VCaP (cell line): ENCODE data around the gene TMOD1.

Experiments
- H3K27ac ChIP-seq: fragments of 450-650 bp; 2 replicates; pipeline ENCODE4 v1.5.1; 2017
- TF ChIP-seq, protein P1 (sequence below): fragments of 450-650 bp; conservative IDR thresholded peaks from 2 replicates; pipeline ENCODE4 v1.5.1; 2017; ENCODE audit warnings: mild to moderate bottlenecking, moderate library complexity

The TMOD1 gene

DNA sequence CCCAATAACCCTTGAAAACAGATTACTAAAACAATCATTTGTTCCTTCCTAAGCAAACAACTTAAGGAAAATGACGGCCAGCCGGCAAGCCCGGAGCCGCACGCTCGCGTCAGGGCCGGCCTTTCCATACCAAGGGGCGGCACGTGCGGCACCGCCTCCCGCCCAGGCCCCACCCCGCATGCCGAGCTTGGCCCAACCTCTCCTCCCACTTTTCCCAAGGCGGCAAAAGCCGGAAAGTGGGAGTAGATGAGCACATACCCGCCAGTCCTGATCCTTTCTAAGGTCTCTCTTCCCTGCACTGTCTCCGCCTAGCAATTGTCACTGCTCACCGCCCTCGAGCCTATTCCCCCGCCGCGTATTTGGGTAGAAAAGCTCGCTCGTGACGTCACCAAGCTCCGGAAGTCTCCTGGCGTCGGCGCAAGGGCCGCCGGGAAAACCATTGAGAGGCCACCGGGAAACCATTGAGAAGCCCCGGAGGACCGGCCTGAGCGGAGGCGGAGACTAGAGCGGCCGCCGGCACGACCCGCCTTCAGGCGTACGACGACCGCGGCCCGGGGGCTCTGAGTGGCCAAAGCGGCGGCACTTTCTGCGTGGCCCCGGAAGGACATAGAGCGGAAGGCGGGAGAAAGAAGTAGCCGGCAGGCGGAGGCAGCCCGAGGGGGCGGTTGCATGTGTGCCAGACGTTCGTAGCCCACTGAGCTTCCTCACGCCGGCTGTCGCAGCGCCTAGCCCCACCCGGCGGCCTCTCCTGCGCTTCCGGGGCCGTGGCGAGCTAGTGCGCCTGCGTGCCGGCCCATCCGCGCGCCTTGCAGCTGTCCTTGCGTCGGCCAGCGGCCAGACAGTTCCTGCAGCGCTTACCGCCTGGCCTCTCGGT, 131.8 kb downstream of the TMOD1 start, which contains the start of the genes NCBP1 and TSTD2:
Gene NCBP1 (plus strand): TSS at position 837 of the 874 bp plus-strand sequence. CDS start 61 bp downstream, outside the sequence.
Gene TSTD2 (minus strand): TSS at position 384 of the 874 bp plus-strand sequence. CDS start 5,806 bp downstream, outside the sequence.
- H3K27ac ChIP-seq: peak within 1 kb of the TSS; percentile 96
- TF ChIP-seq, protein P1, sequence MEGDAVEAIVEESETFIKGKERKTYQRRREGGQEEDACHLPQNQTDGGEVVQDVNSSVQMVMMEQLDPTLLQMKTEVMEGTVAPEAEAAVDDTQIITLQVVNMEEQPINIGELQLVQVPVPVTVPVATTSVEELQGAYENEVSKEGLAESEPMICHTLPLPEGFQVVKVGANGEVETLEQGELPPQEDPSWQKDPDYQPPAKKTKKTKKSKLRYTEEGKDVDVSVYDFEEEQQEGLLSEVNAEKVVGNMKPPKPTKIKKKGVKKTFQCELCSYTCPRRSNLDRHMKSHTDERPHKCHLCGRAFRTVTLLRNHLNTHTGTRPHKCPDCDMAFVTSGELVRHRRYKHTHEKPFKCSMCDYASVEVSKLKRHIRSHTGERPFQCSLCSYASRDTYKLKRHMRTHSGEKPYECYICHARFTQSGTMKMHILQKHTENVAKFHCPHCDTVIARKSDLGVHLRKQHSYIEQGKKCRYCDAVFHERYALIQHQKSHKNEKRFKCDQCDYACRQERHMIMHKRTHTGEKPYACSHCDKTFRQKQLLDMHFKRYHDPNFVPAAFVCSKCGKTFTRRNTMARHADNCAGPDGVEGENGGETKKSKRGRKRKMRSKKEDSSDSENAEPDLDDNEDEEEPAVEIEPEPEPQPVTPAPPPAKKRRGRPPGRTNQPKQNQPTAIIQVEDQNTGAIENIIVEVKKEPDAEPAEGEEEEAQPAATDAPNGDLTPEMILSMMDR: no peak

DNA sequence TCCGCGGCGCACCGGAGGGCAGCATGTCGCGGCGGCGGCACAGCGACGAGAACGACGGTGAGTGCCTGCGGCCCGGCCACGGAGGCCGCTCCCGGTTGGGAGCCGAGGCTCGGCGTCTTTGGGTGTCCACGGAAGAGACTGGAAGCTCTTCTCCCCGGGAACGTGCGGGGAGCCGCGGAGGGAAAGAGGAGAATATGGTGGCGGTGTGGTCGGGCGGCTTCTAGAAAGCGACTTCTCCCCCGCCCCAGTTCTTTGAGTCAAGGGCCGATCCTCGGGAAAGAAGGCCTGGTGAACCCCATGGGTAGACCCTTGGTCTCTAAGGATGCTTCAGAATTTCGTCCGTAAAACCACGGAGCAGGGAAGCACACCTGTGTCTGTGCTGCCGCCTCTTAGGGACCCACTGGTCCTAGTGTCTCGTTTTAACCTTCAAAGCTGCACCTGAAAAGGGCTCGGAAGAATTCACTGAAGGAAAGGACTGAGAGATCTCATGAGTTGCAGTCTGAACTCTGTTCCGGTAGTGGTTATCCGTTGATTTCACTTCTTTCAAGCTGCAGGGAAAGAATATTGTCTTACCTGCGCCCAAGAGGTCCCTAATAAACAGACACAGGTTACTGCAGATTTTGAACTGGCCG, 132.5 kb downstream of the TMOD1 start:
- peak overlapping the region; percentile 96 for H3K27ac ChIP-seq
- TF ChIP-seq, protein P1: no peak

DNA sequence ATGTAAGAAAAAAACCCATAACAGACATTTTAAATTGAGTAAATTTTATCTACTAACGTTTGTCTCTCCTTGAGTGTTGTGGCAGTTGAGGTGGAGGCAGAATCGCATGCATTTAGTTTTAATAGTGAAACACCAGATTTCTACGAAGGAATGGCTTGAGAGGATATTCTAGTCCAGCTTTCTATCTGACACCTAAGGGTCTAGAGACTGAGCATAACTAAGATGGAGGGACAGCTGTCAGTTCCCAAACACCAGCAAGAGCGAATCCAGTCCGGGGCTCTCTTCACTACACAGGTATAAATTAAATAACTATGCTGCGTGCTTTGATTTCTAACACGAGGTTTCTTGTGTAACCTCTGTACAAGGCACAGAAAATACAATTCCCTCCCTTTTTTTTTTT, 133.6 kb downstream of the TMOD1 start:
- TF ChIP-seq, protein P1: no peak
- peak overlapping the region; percentile 96 for H3K27ac ChIP-seq

DNA sequence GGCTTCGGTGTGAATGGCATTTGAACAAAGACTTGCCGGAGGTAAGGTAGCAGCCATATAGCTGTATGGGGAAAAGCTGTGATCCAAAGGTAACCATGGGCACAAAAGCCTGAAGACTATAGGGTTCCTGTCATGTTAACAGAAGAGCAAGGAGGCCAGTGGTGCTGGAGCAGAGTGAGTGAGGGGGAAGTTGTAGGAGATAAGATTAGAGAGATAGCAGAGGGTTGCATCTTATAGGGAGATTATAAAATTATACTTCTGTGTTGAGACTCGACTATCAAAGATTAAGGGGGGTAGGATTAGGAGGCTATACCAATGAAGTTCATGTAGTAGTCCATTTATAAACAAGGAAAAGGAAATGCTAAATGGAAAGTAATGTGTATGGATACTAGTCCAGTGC, 135.4 kb downstream of the TMOD1 start:
- no peak overlapping the region for H3K27ac ChIP-seq
- TF ChIP-seq, protein P1: no peak

DNA sequence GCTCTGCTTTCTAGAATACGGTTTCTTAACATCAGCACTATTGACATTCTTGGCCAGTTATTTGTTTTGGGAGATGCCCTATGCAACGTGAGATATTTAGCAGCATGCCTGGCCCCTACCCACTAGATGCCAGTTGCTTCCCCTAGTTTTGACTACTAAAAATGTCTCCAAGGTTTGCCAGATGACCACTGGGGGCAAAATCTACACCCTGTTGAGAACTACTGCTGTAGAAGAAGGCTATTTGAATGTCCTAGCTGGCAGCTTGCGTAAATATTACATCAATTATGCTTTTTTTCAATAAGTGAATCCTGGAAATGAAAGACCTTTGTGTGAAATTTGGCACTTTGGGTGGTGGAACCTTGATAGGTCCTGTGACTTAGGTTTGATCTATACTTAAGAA, 137.2 kb downstream of the TMOD1 start:
- TF ChIP-seq, protein P1: no peak; the same call in 1 of the 2 replicates

DNA sequence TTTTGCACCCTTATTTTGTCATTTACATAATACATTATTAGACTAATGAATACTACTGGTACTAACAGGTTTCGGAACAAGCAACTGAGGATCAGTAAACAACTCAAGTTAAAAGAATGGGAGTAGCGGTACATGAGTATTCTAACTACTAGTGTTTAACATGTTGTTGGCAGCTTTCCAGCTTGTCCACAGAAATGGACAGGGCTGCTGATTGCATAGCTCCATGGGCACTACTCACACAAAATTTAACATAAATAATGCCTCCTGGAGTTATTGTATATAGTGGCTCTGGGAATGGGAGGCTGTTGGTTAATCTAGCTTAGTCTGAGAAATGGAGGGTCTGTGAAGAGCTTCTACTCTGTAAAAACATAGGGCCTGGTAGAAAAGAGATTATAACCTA, 138.9 kb downstream of the TMOD1 start:
- TF ChIP-seq, protein P1: no peak

More for the DNA sequence above, 137.2 kb downstream of the TMOD1 start:
- no peak overlapping the region for H3K27ac ChIP-seq

DNA sequence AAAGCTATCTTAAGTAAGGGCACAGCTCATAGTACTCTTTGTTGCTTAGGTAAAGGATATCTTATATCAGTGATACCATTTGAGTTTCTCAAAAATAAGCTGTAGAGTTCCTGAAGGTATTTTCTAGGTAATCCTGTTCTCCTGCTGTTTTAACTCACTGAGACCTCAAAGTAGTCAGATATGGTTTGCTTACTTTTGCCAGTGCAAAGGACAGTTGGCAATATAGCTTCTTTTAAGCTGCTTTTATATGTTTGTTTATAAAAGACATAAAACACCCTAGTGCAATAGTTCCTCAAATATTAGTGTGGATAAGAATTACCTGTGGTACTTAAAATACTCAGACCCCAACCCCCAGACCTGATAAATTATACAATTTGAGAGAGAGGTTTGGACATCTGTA, 144.3 kb downstream of the TMOD1 start:
- TF ChIP-seq, protein P1: no peak
- peak overlapping the region; percentile 16; the same call in 1 of the 2 replicates for H3K27ac ChIP-seq

More for the DNA sequence above, 138.9 kb downstream of the TMOD1 start:
- H3K27ac ChIP-seq: no peak overlapping the region
